Measurements from ENCODE around the gene SELENOM.
A peak's percentile ranks its signal among the peaks of the same experiment; 100 is the strongest.
"Not testable (repeated sequence)": the region's sequence is repeated elsewhere in the genome, so short reads cannot be mapped to it uniquely, and the experiment has no call there.

SELENOM gene

GRCh38 chr22:31133911-31134310 is 26.5 kb upstream of the SELENOM start:
- no peak for DNase-seq (ENCODE audit: low spot score)
- no peak for FAIRE-seq

GRCh38 chr22:31130873-31131272 is 23.5 kb upstream of the SELENOM start:
- FAIRE-seq (no peak), DNase-seq (ENCODE audit: low spot score) (no peak)

- FAIRE-seq, result no peak
- no peak for DNase-seq (ENCODE audit: low spot score)
Measured at GRCh38 chr22:31128156-31128555, 20.8 kb upstream of the SELENOM start.

- DNase-seq (ENCODE audit: low spot score), result no peak
- FAIRE-seq, result no peak
Measured at GRCh38 chr22:31127181-31127772, 19.9 kb upstream of the SELENOM start.

GRCh38 chr22:31126869-31127175 is 19.5 kb upstream of the SELENOM start:
- FAIRE-seq (no peak), DNase-seq (ENCODE audit: low spot score) (no peak)

GRCh38 chr22:31126128-31126868 is 18.9 kb upstream of the SELENOM start:
- FAIRE-seq (no peak), DNase-seq (ENCODE audit: low spot score) (no peak)

- DNase-seq (ENCODE audit: low spot score), result no peak
- no peak for FAIRE-seq
Measured at GRCh38 chr22:31125521-31126117, 18.3 kb upstream of the SELENOM start.

GRCh38 chr22:31124811-31125465 is 17.6 kb upstream of the SELENOM start:
- FAIRE-seq, result no peak
- DNase-seq (ENCODE audit: low spot score), result no peak

- FAIRE-seq, result no peak
- DNase-seq (ENCODE audit: low spot score), result no peak
Measured at GRCh38 chr22:31124290-31124689, 16.9 kb upstream of the SELENOM start.

GRCh38 chr22:31123292-31123602 is 15.9 kb upstream of the SELENOM start:
- no peak for FAIRE-seq
- no peak for DNase-seq (ENCODE audit: low spot score)

- peak; percentile 16 for DNase-seq (ENCODE audit: low spot score)
Measured at GRCh38 chr22:31122532-31123291, 15.3 kb upstream of the SELENOM start, which contains the start of gene INPP5J. TSS of gene INPP5J (plus strand) at chr22:31122966. CDS start at chr22:31123015, 49 bp downstream.

GRCh38 chr22:31122196-31122531 is 14.8 kb upstream of the SELENOM start:
- FAIRE-seq (no peak), DNase-seq (ENCODE audit: low spot score) (no peak)

More at GRCh38 chr22:31122532-31123291, 15.3 kb upstream of the SELENOM start, which contains the start of gene INPP5J:
- FAIRE-seq, result no peak

- FAIRE-seq (no peak), DNase-seq (ENCODE audit: low spot score) (no peak)
Measured at GRCh38 chr22:31121403-31121802, 14.0 kb upstream of the SELENOM start.

GRCh38 chr22:31120642-31121041 is 13.3 kb upstream of the SELENOM start:
- FAIRE-seq, result no peak
- no peak for DNase-seq (ENCODE audit: low spot score)

- no peak for FAIRE-seq
- DNase-seq (ENCODE audit: low spot score), result no peak
Measured at GRCh38 chr22:31120230-31120629, 12.9 kb upstream of the SELENOM start.

GRCh38 chr22:31119026-31119717 is 11.8 kb upstream of the SELENOM start:
- DNase-seq (ENCODE audit: low spot score) (no peak), FAIRE-seq (no peak)

- DNase-seq (ENCODE audit: low spot score), result no peak
- FAIRE-seq, result no peak
Measured at GRCh38 chr22:31118046-31118820, 10.9 kb upstream of the SELENOM start.

GRCh38 chr22:31112547-31113091 is 5.3 kb upstream of the SELENOM start:
- FAIRE-seq, result not testable (repeated sequence)

GRCh38 chr22:31107894-31108218 is 488 bp upstream of the SELENOM start:
- FAIRE-seq (no peak), DNase-seq (ENCODE audit: low spot score) (no peak)

More at GRCh38 chr22:31112547-31113091, 5.3 kb upstream of the SELENOM start:
- not testable (repeated sequence) for DNase-seq (ENCODE audit: low spot score)

GRCh38 chr22:31106731-31107177 is 614 bp downstream of the SELENOM start:
- FAIRE-seq (no peak), DNase-seq (ENCODE audit: low spot score) (peak; percentile 57)
